Measurements from ENCODE around the gene PROC.

Gene PROC

DNA sequence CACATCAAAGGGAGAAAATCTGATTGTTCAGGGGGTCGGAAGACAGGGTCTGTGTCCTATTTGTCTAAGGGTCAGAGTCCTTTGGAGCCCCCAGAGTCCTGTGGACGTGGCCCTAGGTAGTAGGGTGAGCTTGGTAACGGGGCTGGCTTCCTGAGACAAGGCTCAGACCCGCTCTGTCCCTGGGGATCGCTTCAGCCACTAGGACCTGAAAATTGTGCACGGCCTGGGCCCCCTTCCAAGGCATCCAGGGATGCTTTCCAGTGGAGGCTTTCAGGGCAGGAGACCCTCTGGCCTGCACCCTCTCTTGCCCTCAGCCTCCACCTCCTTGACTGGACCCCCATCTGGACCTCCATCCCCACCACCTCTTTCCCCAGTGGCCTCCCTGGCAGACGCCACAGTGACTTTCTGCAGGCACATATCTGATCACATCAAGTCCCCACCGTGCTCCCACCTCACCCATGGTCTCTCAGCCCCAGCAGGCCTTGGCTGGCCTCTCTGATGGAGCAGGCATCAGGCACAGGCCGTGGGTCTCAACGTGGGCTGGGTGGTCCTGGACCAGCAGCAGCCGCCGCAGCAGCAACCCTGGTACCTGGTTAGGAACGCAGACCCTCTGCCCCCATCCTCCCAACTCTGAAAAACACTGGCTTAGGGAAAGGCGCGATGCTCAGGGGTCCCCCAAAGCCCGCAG is 3.8 kb downstream of the PROC start:
- Histone ChIP-seq H3K9ac (ENCODE audit: low read length) (no peak overlapping the region), H3K4me2 (ENCODE audit: low read length, poor library complexity, severe bottlenecking) (no peak overlapping the region), H3K27me3 (ENCODE audit: control insufficient read depth in 1 of 2, insufficient read depth in 1 of 2, low read length in 2 of 2) (peaks cover 13 to 58% of the 10 kb centered on the region in 2 experiments), H3K23ac (ENCODE audit: low read length in 2 of 2) (no peak overlapping the region), H2BK120ac (ENCODE audit: low read depth, low read length) (no peak overlapping the region), H3K18ac (ENCODE audit: low read depth in 1 of 2, low read length in 2 of 2) (no peak overlapping the region), H3K4me1 (ENCODE audit: control insufficient read depth, insufficient read depth, low read depth, low read length) (peaks cover 31% of the 10 kb centered on the region), H3K79me1 (replicated peaks; ENCODE audit: low read length, poor library complexity, severe bottlenecking) (no peaks in the 10 kb centered on the region), H2AFZ (ENCODE audit: low read depth, low read length) (no peak overlapping the region), H4K8ac (ENCODE audit: low read length) (no peak overlapping the region), H3K9me3 (ENCODE audit: control insufficient read depth, low read length) (no peaks in the 10 kb centered on the region), H3K4me3 (ENCODE audit: insufficient read depth in 1 of 2, low read depth in 1 of 2, low read length in 2 of 2) (no peak overlapping the region), H3K27ac (ENCODE audit: low read length, poor library complexity, severe bottlenecking) (no peak overlapping the region), H3K14ac (ENCODE audit: low read length in 2 of 2) (no peak overlapping the region), H2BK5ac (ENCODE audit: low read depth, low read length, poor library complexity, severe bottlenecking) (no peak overlapping the region), H4K91ac (ENCODE audit: low read length) (no peak overlapping the region), H2BK15ac (ENCODE audit: low read depth, poor library complexity, severe bottlenecking) (no peak overlapping the region), H2AK5ac (ENCODE audit: low read length, severe bottlenecking) (no peak overlapping the region), H2BK12ac (ENCODE audit: low read length in 2 of 2) (no peak overlapping the region), H3K36me3 (ENCODE audit: control insufficient read depth in 1 of 2, insufficient read depth in 2 of 2, low read depth in 1 of 2, low read length in 2 of 2) (no peaks in the 10 kb centered on the region), H3K4ac (ENCODE audit: low read depth in 1 of 2, low read length in 2 of 2) (no peak overlapping the region)
- no peak for DNase-seq
- 72% methylated on average over 13 of the region's 16 CpGs for WGBS

DNA sequence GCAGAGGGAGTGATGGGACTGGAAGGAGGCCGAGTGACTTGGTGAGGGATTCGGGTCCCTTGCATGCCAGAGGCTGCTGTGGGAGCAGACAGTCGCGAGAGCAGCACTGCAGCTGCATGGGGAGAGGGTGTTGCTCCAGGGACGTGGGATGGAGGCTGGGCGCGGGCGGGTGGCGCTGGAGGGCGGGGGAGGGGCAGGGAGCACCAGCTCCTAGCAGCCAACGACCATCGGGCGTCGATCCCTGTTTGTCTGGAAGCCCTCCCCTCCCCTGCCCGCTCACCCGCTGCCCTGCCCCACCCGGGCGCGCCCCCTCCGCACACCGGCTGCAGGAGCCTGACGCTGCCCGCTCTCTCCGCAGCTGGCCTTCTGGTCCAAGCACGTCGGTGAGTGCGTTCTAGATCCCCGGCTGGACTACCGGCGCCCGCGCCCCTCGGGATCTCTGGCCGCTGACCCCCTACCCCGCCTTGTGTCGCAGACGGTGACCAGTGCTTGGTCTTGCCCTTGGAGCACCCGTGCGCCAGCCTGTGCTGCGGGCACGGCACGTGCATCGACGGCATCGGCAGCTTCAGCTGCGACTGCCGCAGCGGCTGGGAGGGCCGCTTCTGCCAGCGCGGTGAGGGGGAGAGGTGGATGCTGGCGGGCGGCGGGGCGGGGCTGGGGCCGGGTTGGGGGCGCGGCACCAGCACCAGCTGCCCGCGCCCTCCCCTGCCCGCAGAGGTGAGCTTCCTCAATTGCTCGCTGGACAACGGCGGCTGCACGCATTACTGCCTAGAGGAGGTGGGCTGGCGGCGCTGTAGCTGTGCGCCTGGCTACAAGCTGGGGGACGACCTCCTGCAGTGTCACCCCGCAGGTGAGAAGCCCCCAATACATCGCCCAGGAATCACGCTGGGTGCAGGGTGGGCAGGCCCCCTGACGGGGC is 4.6 kb downstream of the PROC start:
- Histone ChIP-seq H3K27ac (ENCODE audit: low read length, poor library complexity, severe bottlenecking) (no peak overlapping the region), H3K79me1 (replicated peaks; ENCODE audit: low read length, poor library complexity, severe bottlenecking) (no peaks in the 10 kb centered on the region), H3K4me3 (ENCODE audit: insufficient read depth in 1 of 2, low read depth in 1 of 2, low read length in 2 of 2) (peak overlapping the region; percentile 55 to 64), H2BK12ac (ENCODE audit: low read length in 2 of 2) (no peak overlapping the region), H3K9ac (ENCODE audit: low read length) (no peak overlapping the region), H3K18ac (ENCODE audit: low read depth in 1 of 2, low read length in 2 of 2) (peak overlapping the region in 1 of 2 experiments; percentile 1), H4K91ac (ENCODE audit: low read length) (no peak overlapping the region), H3K36me3 (ENCODE audit: control insufficient read depth in 1 of 2, insufficient read depth in 2 of 2, low read depth in 1 of 2, low read length in 2 of 2) (peaks cover 0 to 1% of the 10 kb centered on the region in 2 experiments), H2AFZ (ENCODE audit: low read depth, low read length) (no peak overlapping the region), H2BK120ac (ENCODE audit: low read depth, low read length) (no peak overlapping the region), H2BK15ac (ENCODE audit: low read depth, poor library complexity, severe bottlenecking) (no peak overlapping the region), H3K23ac (ENCODE audit: low read length in 2 of 2) (peak overlapping the region in 1 of 2 experiments; percentile 2), H3K14ac (ENCODE audit: low read length in 2 of 2) (no peak overlapping the region), H4K8ac (ENCODE audit: low read length) (no peak overlapping the region), H3K4ac (ENCODE audit: low read depth in 1 of 2, low read length in 2 of 2) (no peak overlapping the region), H3K4me1 (ENCODE audit: control insufficient read depth, insufficient read depth, low read depth, low read length) (peaks cover 27% of the 10 kb centered on the region), H3K9me3 (ENCODE audit: control insufficient read depth, low read length) (no peaks in the 10 kb centered on the region), H2BK5ac (ENCODE audit: low read depth, low read length, poor library complexity, severe bottlenecking) (no peak overlapping the region), H3K4me2 (ENCODE audit: low read length, poor library complexity, severe bottlenecking) (peak overlapping the region; percentile 55), H2AK5ac (ENCODE audit: low read length, severe bottlenecking) (no peak overlapping the region), H3K27me3 (ENCODE audit: control insufficient read depth in 1 of 2, insufficient read depth in 1 of 2, low read length in 2 of 2) (peaks cover 13 to 51% of the 10 kb centered on the region in 2 experiments)
- no peak for DNase-seq
- WGBS = 5% methylated on average over 68 of the region's 73 CpGs

DNA sequence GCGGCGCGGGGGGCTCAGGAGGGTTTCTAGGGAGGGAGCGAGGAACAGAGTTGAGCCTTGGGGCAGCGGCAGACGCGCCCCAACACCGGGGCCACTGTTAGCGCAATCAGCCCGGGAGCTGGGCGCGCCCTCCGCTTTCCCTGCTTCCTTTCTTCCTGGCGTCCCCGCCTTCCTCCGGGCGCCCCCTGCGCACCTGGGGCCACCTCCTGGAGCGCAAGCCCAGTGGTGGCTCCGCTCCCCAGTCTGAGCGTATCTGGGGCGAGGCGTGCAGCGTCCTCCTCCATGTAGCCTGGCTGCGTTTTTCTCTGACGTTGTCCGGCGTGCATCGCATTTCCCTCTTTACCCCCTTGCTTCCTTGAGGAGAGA is 5.2 kb downstream of the PROC start:
- WGBS = 5% methylated on average over 28 of the region's 29 CpGs

DNA sequence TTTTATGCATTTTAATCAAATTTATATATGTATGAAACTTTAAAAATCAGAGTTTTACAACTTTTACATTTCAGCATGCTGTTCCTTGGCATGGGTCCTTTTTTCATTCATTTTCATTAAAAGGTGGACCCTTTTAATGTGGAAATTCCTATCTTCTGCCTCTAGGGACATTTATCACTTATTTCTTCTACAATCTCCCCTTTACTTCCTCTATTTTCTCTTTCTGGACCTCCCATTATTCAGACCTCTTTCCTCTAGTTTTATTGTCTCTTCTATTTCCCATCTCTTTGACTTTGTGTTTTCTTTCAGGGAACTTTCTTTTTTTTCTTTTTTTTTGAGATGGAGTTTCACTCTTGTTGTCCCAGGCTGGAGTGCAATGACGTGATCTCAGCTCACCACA is 5.7 kb downstream of the PROC start:
- H3K14ac ChIP-seq (ENCODE audit: low read length in 2 of 2) = no peak overlapping the region
- H4K91ac ChIP-seq (ENCODE audit: low read length) = no peak overlapping the region
- no CpG with 5 or more reads among the region's 1 CpG for WGBS
- H2BK15ac ChIP-seq (ENCODE audit: low read depth, poor library complexity, severe bottlenecking) = no peak overlapping the region
- peaks cover 18% of the 10 kb centered on the region for H3K4me1 ChIP-seq (ENCODE audit: control insufficient read depth, insufficient read depth, low read depth, low read length)
- H3K9me3 ChIP-seq (ENCODE audit: control insufficient read depth, low read length) = no peaks in the 10 kb centered on the region
- no peaks in the 10 kb centered on the region for H3K79me1 ChIP-seq (replicated peaks; ENCODE audit: low read length, poor library complexity, severe bottlenecking)
- peak overlapping the region in 1 of 2 experiments; percentile 64 for H3K4me3 ChIP-seq (ENCODE audit: insufficient read depth in 1 of 2, low read depth in 1 of 2, low read length in 2 of 2)
- H2AFZ ChIP-seq (ENCODE audit: low read depth, low read length) = no peak overlapping the region
- no peak overlapping the region for H2BK5ac ChIP-seq (ENCODE audit: low read depth, low read length, poor library complexity, severe bottlenecking)
- H3K27me3 ChIP-seq (ENCODE audit: control insufficient read depth in 1 of 2, insufficient read depth in 1 of 2, low read length in 2 of 2) = peaks cover 13 to 54% of the 10 kb centered on the region in 2 experiments
- no peak overlapping the region for H4K8ac ChIP-seq (ENCODE audit: low read length)
- no peak overlapping the region for H3K27ac ChIP-seq (ENCODE audit: low read length, poor library complexity, severe bottlenecking)
- H3K23ac ChIP-seq (ENCODE audit: low read length in 2 of 2) = no peak overlapping the region
- no peak overlapping the region for H2BK120ac ChIP-seq (ENCODE audit: low read depth, low read length)
- peaks cover 0 to 4% of the 10 kb centered on the region in 2 experiments for H3K36me3 ChIP-seq (ENCODE audit: control insufficient read depth in 1 of 2, insufficient read depth in 2 of 2, low read depth in 1 of 2, low read length in 2 of 2)
- H3K9ac ChIP-seq (ENCODE audit: low read length) = no peak overlapping the region
- no peak overlapping the region for H3K4ac ChIP-seq (ENCODE audit: low read depth in 1 of 2, low read length in 2 of 2)
- H3K18ac ChIP-seq (ENCODE audit: low read depth in 1 of 2, low read length in 2 of 2) = no peak overlapping the region
- no peak overlapping the region for H2BK12ac ChIP-seq (ENCODE audit: low read length in 2 of 2)
- no peak overlapping the region for H3K4me2 ChIP-seq (ENCODE audit: low read length, poor library complexity, severe bottlenecking)
- no peak for DNase-seq
- H2AK5ac ChIP-seq (ENCODE audit: low read length, severe bottlenecking) = no peak overlapping the region

More for the DNA sequence above, 5.2 kb downstream of the PROC start:
- Histone ChIP-seq H3K23ac (ENCODE audit: low read length in 2 of 2) (no peak overlapping the region), H3K79me1 (replicated peaks; ENCODE audit: low read length, poor library complexity, severe bottlenecking) (no peaks in the 10 kb centered on the region), H2BK15ac (ENCODE audit: low read depth, poor library complexity, severe bottlenecking) (no peak overlapping the region), H2AK5ac (ENCODE audit: low read length, severe bottlenecking) (no peak overlapping the region), H3K18ac (ENCODE audit: low read depth in 1 of 2, low read length in 2 of 2) (no peak overlapping the region), H3K9me3 (ENCODE audit: control insufficient read depth, low read length) (no peaks in the 10 kb centered on the region), H3K27me3 (ENCODE audit: control insufficient read depth in 1 of 2, insufficient read depth in 1 of 2, low read length in 2 of 2) (peaks cover 13 to 54% of the 10 kb centered on the region in 2 experiments), H3K36me3 (ENCODE audit: control insufficient read depth in 1 of 2, insufficient read depth in 2 of 2, low read depth in 1 of 2, low read length in 2 of 2) (peaks cover 0 to 4% of the 10 kb centered on the region in 2 experiments), H2BK5ac (ENCODE audit: low read depth, low read length, poor library complexity, severe bottlenecking) (no peak overlapping the region), H3K14ac (ENCODE audit: low read length in 2 of 2) (no peak overlapping the region), H3K4me3 (ENCODE audit: insufficient read depth in 1 of 2, low read depth in 1 of 2, low read length in 2 of 2) (peak overlapping the region; percentile 55 to 64), H4K8ac (ENCODE audit: low read length) (no peak overlapping the region), H2BK12ac (ENCODE audit: low read length in 2 of 2) (no peak overlapping the region), H3K9ac (ENCODE audit: low read length) (no peak overlapping the region), H3K4me1 (ENCODE audit: control insufficient read depth, insufficient read depth, low read depth, low read length) (peaks cover 22% of the 10 kb centered on the region), H3K27ac (ENCODE audit: low read length, poor library complexity, severe bottlenecking) (no peak overlapping the region), H2BK120ac (ENCODE audit: low read depth, low read length) (no peak overlapping the region), H3K4ac (ENCODE audit: low read depth in 1 of 2, low read length in 2 of 2) (no peak overlapping the region), H4K91ac (ENCODE audit: low read length) (no peak overlapping the region), H3K4me2 (ENCODE audit: low read length, poor library complexity, severe bottlenecking) (peak overlapping the region; percentile 55), H2AFZ (ENCODE audit: low read depth, low read length) (no peak overlapping the region)
- DNase-seq = peak; percentile 18
